HEK293 (cell line): Measurements from ENCODE around the gene NXN.

ENCODE experiments used
- CTCF ChIA-PET: fragments of 350-600 bp; formaldehyde crosslinking; extraction: SDS; loops from one replicate; lab custom pipeline; 2021; ENCODE audit warnings: antibody characterized with exemption; lab: Yijun Ruan, JAX
- POLR2A ChIA-PET: fragments of 300-600 bp; formaldehyde crosslinking; extraction: SDS; loops from one replicate; lab custom pipeline; 2020; ENCODE audit warnings: antibody characterized with exemption, inconsistent platforms; lab: Yijun Ruan, JAX
- H3K27ac ChIP-seq: fragments of 200-500 bp; sonication (Bioruptor generic); 2 replicates; pipeline ENCODE4 v1.5.1; 2014; ENCODE audit warnings: low read depth, low read length, control low read depth, inconsistent platforms; ENCODE audit errors: extremely low read depth
- H3K36me3 ChIP-seq, 2 experiments: fragments of 200-500 bp in 1 of 2; sonication (Bioruptor generic) in 1 of 2; 1 replicate in 1 of 2; 2 replicates in 1 of 2; pipeline ENCODE4 v1.5.1; 2014 to 2017; ENCODE audit warnings: inconsistent platforms in 2 of 2, low read length in 2 of 2; ENCODE audit not compliant: control insufficient read depth in 2 of 2, insufficient read depth in 1 of 2
- H3K4me1 ChIP-seq: fragments of 200-500 bp; sonication (Bioruptor generic); 2 replicates; pipeline ENCODE4 v1.5.1; 2014; ENCODE audit warnings: mild to moderate bottlenecking, low read length, inconsistent platforms; ENCODE audit not compliant: control insufficient read depth, insufficient read depth
- H3K4me3 ChIP-seq: 2 replicates; pipeline ENCODE4 v1.5.1; 2011; ENCODE audit warnings: low read depth, mild to moderate bottlenecking, control low read depth, low read length, moderate library complexity
- H3K9me3 ChIP-seq: fragments of 200-500 bp; sonication (Bioruptor generic); 2 replicates; pipeline ENCODE4 v1.5.1; 2014; ENCODE audit warnings: low read depth, low read length, inconsistent platforms; ENCODE audit not compliant: control insufficient read depth, insufficient read depth
- EGR2 ChIP-seq: fragments of 450-650 bp; formaldehyde crosslinking; IDR thresholded peaks from 2 replicates; pipeline ENCODE4 v1.5.1; 2016; ENCODE audit warnings: low read depth, missing biosample characterization, missing genetic modification characterization
- GFI1B ChIP-seq: fragments of 450-650 bp; formaldehyde crosslinking; IDR thresholded peaks from 2 replicates; pipeline ENCODE4 v1.5.1; 2016; ENCODE audit warnings: missing biosample characterization, missing genetic modification characterization
- KLF16 ChIP-seq: fragments of 450-650 bp; formaldehyde crosslinking; IDR thresholded peaks from 2 replicates; pipeline ENCODE4 v1.5.1; 2017; ENCODE audit warnings: missing biosample characterization, missing genetic modification characterization
- KLF17 ChIP-seq: fragments of 450-650 bp; formaldehyde crosslinking; IDR thresholded peaks from 2 replicates; pipeline ENCODE4 v1.5.1; 2016; ENCODE audit warnings: missing biosample characterization, missing genetic modification characterization
- OSR2 ChIP-seq: fragments of 450-650 bp; formaldehyde crosslinking; IDR thresholded peaks from 2 replicates; pipeline ENCODE4 v1.5.1; 2016; ENCODE audit warnings: missing biosample characterization, missing genetic modification characterization
- OVOL3 ChIP-seq: fragments of 450-650 bp; formaldehyde crosslinking; IDR thresholded peaks from 2 replicates; pipeline ENCODE4 v1.5.1; 2016; ENCODE audit warnings: missing biosample characterization, missing genetic modification characterization
- REST ChIP-seq: fragments of 450-650 bp; formaldehyde crosslinking; IDR thresholded peaks from 2 replicates; pipeline ENCODE4 v1.5.1; 2016; ENCODE audit warnings: missing biosample characterization, missing genetic modification characterization
- ZEB2 ChIP-seq: fragments of 450-650 bp; formaldehyde crosslinking; IDR thresholded peaks from 2 replicates; pipeline ENCODE4 v1.5.1; 2016; ENCODE audit warnings: missing biosample characterization, missing genetic modification characterization
- ZFHX2 ChIP-seq: fragments of 450-650 bp; formaldehyde crosslinking; conservative IDR thresholded peaks from 2 replicates; pipeline ENCODE4 v1.5.1; 2016; ENCODE audit warnings: missing biosample characterization, missing genetic modification characterization
- ZNF174 ChIP-seq: fragments of 450-650 bp; formaldehyde crosslinking; IDR thresholded peaks from 2 replicates; pipeline ENCODE4 v1.5.0; 2017; ENCODE audit warnings: missing biosample characterization, mild to moderate bottlenecking, missing genetic modification characterization
- ZNF280C ChIP-seq: fragments of 450-650 bp; formaldehyde crosslinking; IDR thresholded peaks from 2 replicates; pipeline ENCODE4 v1.5.1; 2016; ENCODE audit warnings: missing biosample characterization, missing genetic modification characterization
- ZNF362 ChIP-seq: fragments of 450-650 bp; formaldehyde crosslinking; IDR thresholded peaks from 2 replicates; pipeline ENCODE4 v1.5.1; 2016; ENCODE audit warnings: missing biosample characterization, missing genetic modification characterization
- ZNF404 ChIP-seq: fragments of 450-650 bp; formaldehyde crosslinking; IDR thresholded peaks from 2 replicates; pipeline ENCODE4 v1.5.1; 2017; ENCODE audit warnings: missing biosample characterization, missing genetic modification characterization
- ZNF488 ChIP-seq: fragments of 450-650 bp; formaldehyde crosslinking; IDR thresholded peaks from 2 replicates; pipeline ENCODE4 v1.5.1; 2016; ENCODE audit warnings: missing biosample characterization, missing genetic modification characterization
- ZNF510 ChIP-seq: fragments of 450-650 bp; formaldehyde crosslinking; IDR thresholded peaks from 2 replicates; pipeline ENCODE4 v1.5.1; 2018; ENCODE audit warnings: mild to moderate bottlenecking, missing genetic modification characterization, missing biosample characterization; ENCODE audit not compliant: insufficient replicate concordance
- ZNF548 ChIP-seq: fragments of 450-650 bp; formaldehyde crosslinking; IDR thresholded peaks from 2 replicates; pipeline ENCODE4 v1.5.1; 2016; ENCODE audit warnings: missing biosample characterization, missing genetic modification characterization
- ZNF571 ChIP-seq: fragments of 450-650 bp; formaldehyde crosslinking; IDR thresholded peaks from 2 replicates; pipeline ENCODE4 v1.5.0; 2017; ENCODE audit warnings: missing biosample characterization, missing genetic modification characterization
- ZNF654 ChIP-seq: fragments of 450-650 bp; formaldehyde crosslinking; IDR thresholded peaks from 2 replicates; pipeline ENCODE4 v1.5.1; 2016; ENCODE audit warnings: low read depth, missing biosample characterization, missing genetic modification characterization
- ZNF707 ChIP-seq: fragments of 450-650 bp; formaldehyde crosslinking; IDR thresholded peaks from 2 replicates; pipeline ENCODE4 v1.5.1; 2016; ENCODE audit warnings: missing biosample characterization, missing genetic modification characterization
- ZNF791 ChIP-seq: fragments of 450-650 bp; formaldehyde crosslinking; IDR thresholded peaks from 2 replicates; pipeline ENCODE4 v1.5.1; 2016; ENCODE audit warnings: missing biosample characterization, missing genetic modification characterization
- ZNF792 ChIP-seq: fragments of 450-650 bp; formaldehyde crosslinking; IDR thresholded peaks from 2 replicates; pipeline ENCODE4 v1.5.1; 2016; ENCODE audit warnings: missing biosample characterization, missing genetic modification characterization

The NXN gene

GRCh38 chr17:799261-799660 lies 180.3 kb downstream of the NXN start (continued):
- TF ChIP-seq KLF17 (tag by site-specific recombination) (no peak), KLF16 (tag by site-specific recombination) (no peak), ZEB2 (tag by site-specific recombination) (no peak)

- no peaks in the 10 kb centered on the region for H3K4me1 ChIP-seq
- peak overlapping the region; percentile 19; the same call in 1 of the 2 replicates for H3K27ac ChIP-seq
- ChIA-PET CTCF (interaction anchor here (0.7 to 11.0 kb wide), 4 partner anchors 11 to 183 kb away, joined by 3 to 173 read pairs (median 3); partner anchors contain the start of gene NXN), POLR2A (interaction anchor here (0.6 to 2.1 kb wide), 3 partner anchors 33 to 182 kb away, joined by 3 to 5 read pairs (median 3); partner anchors contain the start of gene NXN)
- H3K36me3 ChIP-seq: peaks cover 0 to 14% of the 10 kb centered on the region in 2 experiments; a peak in 2 of 3 replicates
- TF ChIP-seq KLF16 (tag by site-specific recombination): no peak
- TF ChIP-seq OVOL3 (tag by site-specific recombination): no peak
- TF ChIP-seq ZNF791 (tag by site-specific recombination): no peak
- no peak for TF ChIP-seq ZNF548 (tag by site-specific recombination)
- TF ChIP-seq OSR2 (tag by site-specific recombination): no peak
- no peak for TF ChIP-seq ZNF174
- TF ChIP-seq ZFHX2 (tag by site-specific recombination): peak; percentile 96
- no peak for TF ChIP-seq GFI1B
- TF ChIP-seq EGR2: peak; percentile 91
- TF ChIP-seq ZNF488 (tag by site-specific recombination): no peak
- no peak overlapping the region for H3K4me3 ChIP-seq
- no peaks in the 10 kb centered on the region for H3K9me3 ChIP-seq
Measured at GRCh38 chr17:798246-798645, 181.3 kb downstream of the NXN start.

- H3K9me3 ChIP-seq: no peaks in the 10 kb centered on the region
- no peaks in the 10 kb centered on the region for H3K4me1 ChIP-seq
- no peak for TF ChIP-seq ZNF707 (tag by site-specific recombination)
- TF ChIP-seq KLF16 (tag by site-specific recombination): no peak
- TF ChIP-seq ZNF280C: no peak
- TF ChIP-seq ZNF792 (tag by site-specific recombination): no peak
- no peak for TF ChIP-seq ZNF548 (tag by site-specific recombination)
- no peak for TF ChIP-seq ZNF571
- CTCF ChIA-PET: interaction anchor here (0.5 to 11.0 kb wide), 6 partner anchors 12 to 385 kb away, joined by 3 to 173 read pairs (median 4); partner anchors contain the start of gene NXN
- POLR2A ChIA-PET: interaction anchor here (0.6 to 2.1 kb wide), 3 partner anchors 34 to 183 kb away, joined by 3 to 5 read pairs (median 3); partner anchors contain the start of gene NXN
- H3K27ac ChIP-seq: no peak overlapping the region
- H3K36me3 ChIP-seq: peaks cover 0 to 16% of the 10 kb centered on the region in 2 experiments
- no peak overlapping the region for H3K4me3 ChIP-seq
Measured at GRCh38 chr17:797236-797840, 182.2 kb downstream of the NXN start.

- Histone ChIP-seq H3K4me1 (no peaks in the 10 kb centered on the region), H3K36me3 (peaks cover 0 to 24% of the 10 kb centered on the region in 2 experiments), H3K27ac (no peak overlapping the region), H3K4me3 (no peak overlapping the region), H3K9me3 (no peaks in the 10 kb centered on the region)
- CTCF ChIA-PET: interaction anchor here (0.5 to 11.0 kb wide), 6 partner anchors 32 to 385 kb away, joined by 4 to 173 read pairs (median 5); partner anchors contain the start of gene NXN
- POLR2A ChIA-PET: no interaction called here
- TF ChIP-seq REST (tag by site-specific recombination) (no peak), ZNF654 (no peak), ZNF404 (tag by site-specific recombination) (no peak), ZNF510 (tag by site-specific recombination) (no peak), ZNF362 (tag by site-specific recombination) (no peak), ZNF174 (no peak)
Measured at GRCh38 chr17:796609-797008, 183.0 kb downstream of the NXN start.
